Cerebellar nuclear complex (tissue), 1 donor: ENCODE results near the gene RAB4B.
"Not testable (repeated sequence)": the region's sequence is repeated elsewhere in the genome, so short reads cannot be mapped to it uniquely, and the experiment has no call there.

Experiments used
- DNase-seq, 2 experiments: peaks; one replicate each; lab custom pipeline; 2025; lab: John Stamatoyannopoulos, UW

Gene RAB4B

DNA sequence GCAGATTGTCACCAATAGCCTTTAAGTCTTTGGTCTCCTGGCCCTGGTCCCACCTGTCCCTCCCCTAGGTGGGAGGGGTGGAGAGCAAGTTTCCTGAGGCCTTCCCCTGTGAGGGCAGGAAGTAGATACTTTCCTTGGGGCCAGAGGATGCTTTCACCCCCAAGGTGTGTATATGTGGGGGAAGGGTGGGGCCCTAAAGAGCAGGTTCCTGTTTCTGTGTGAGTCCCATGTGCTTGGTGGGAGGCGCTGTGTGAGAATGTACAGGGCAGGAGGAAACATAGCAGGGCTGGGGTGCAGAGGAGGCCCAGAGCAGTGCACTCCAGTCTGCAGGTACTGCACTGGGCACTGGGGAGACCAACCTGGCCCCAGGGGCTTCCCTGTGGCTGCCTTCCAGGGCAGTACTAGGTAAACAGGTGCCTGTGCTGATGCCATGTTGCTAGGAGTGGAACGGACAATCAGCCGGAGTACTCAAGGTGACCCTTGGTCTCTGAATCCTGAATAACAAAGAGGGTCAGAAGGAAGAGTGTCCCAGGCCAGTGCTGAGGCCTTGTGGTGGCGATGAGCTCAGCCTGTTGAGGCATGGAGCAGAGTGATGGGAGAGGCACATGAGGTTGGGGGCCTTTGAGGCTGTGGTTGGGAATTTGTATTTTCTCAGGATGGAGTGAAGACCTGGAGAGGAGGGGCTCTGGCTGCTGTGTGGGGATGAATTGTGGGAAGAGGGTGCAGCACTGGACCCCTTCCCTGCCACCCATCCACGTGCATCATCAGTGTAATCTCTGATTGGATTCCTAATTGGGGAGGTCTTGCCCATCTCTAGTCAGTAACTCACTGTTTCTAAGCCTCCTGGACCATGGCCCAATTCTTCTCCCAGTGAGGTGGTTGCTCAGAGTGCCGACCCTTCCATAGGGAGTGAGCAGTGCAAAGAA lies 26.1 kb downstream of the RAB4B start:
- no peak for DNase-seq

DNA sequence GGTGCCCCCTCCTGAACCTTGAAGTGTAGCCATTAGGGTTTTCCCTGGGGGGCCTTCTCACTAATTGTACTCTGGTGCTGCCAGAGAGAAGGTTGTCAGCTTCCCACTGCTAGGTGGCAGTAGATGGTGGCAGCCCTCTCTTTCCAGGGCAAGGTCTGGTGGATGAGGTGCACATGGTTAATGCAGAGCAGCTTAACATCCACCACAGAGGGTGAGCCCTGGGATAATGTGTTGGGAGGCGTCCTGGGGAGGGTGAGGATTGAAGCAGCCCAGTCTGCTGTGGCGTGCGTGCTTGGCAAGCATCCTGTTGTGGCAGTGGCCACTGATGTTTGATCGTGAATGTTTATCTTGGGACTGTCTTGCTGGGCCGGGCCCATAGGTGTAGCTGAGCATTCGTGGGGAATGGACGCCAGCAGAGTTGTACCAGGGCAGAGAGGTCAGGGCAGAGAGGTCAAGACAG lies 26.8 kb downstream of the RAB4B start:
- no peak for DNase-seq

- DNase-seq: no peak
These were observed 27.3 kb downstream of the RAB4B start for GRCh38 chr19:40805258-40805868.

DNA sequence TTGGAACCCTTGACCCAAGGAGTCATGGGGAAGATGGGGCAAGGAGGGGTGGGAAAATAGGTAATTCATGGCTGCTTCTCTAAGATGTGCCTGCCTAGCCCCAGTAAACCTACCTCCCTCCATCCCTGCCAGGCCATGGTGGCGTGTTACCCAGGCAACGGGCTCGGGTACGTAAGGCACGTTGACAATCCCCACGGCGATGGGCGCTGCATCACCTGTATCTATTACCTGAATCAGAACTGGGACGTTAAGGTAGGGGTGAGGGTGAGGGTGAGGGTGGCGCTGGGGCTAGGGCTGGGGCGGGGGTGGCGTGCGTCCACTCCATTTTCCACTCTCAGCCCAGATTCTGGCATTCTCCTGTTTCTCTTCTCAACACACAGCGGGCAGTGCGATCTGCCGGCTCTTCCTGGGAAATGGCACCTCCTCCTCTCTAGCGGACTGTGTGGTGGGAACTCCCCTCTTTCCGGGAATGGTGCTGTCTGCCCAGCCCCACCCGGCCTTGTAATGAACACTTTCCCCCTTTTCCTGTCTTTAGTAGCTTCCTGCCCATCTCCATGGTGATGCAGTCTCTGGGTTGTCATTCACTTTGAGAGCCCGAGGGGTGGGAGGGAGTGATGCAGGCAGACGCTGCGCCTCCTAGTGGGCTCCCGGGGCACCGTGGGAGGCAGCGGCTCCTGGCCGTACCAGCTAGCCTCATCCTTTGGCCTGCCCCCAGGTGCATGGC lies 28.5 kb downstream of the RAB4B start:
- DNase-seq: peak; percentile 87 to 90

GRCh38 chr19:40807147-40808020 lies 29.3 kb downstream of the RAB4B start:
- DNase-seq: no peak

DNA sequence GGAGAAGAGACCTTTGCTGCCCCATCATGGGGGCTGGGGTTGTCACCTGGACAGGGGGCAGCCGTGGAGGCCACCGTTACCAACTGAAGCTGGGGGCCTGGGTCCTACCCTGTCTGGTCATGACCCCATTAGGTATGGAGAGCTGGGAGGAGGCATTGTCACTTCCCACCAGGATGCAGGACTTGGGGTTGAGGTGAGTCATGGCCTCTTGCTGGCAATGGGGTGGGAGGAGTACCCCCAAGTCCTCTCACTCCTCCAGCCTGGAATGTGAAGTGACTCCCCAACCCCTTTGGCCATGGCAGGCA lies 29.9 kb downstream of the RAB4B start:
- no peak for DNase-seq

DNA sequence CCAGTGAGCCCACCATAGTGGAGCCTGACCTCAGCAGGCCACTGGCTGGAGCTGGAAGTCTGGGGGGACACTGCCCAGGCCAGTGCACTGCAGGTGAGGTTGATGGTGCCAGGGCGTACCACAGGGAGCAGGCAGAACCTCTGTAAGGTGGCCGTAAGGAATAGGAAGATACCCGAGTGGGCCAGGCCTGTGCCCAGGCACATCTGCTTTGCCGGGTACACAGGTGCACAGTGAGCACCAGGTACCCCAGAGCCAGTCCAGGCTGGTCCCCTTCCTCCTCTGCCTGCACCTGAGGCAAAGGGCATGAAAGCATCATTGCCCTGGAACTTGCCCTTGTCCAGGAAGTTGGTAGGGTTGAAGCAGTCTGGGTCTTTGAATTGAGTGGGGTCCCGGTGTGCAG lies 30.4 kb downstream of the RAB4B start:
- DNase-seq: no peak

DNA sequence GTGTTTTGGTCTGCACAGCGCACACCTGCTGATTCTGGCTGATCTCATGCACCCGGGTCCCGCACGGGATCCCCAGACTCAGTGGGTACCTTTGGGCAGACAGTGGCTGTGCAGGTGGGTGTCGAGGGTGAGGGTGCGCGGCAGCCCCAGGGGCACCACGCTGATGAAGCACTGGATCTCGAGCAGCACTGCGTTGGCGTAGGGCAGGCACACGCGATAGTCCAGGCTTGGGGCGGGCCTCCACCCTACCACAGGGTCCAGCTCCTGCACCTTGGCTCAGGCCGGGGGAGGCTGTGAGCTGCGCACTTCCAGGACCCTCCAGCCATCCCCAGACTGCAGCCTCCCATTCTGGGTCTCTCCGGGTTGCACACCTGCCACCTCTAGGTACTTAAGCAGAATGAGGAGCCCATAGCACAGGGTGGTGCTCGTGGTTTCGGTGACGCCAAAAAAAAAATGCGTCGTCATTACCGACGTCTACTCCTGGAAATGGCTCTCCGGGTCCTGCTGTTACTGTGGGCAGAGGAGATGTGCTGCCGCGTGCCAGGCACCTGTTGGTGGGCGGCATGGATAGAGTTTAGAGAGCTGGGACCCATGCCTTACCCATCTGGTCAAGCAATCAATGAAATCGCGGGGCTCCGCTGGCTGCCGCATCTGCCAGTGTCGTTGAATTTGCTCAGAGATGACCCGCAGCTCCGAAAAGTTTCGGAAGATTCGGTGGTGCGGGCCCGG lies 31.5 kb downstream of the RAB4B start:
- no peak for DNase-seq

DNA sequence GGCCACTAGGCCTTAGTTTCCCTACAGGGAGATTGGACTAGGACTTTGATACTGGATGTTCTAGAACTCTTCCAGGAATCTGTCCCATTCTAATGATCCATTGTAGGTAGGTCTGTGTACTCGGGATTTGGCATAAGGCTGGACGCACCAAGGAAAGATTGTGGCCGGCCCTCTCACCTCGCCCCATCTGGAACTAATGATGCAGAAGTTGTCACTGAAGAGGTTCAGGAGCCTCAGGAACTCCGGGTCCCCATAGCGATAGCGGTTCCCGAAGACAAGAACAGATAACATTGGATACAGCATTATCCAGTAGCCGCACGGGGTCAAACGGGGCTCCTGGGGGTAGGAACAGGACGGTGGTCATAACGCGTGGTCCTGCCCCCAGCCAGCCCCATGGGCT lies 32.1 kb downstream of the RAB4B start:
- DNase-seq: no peak

- peak in 1 of 2 experiments; percentile 25 for DNase-seq
These were observed 32.8 kb downstream of the RAB4B start for GRCh38 chr19:40810649-40811408.

GRCh38 chr19:40811478-40812341 lies 33.7 kb downstream of the RAB4B start:
- DNase-seq: no peak

- not testable (repeated sequence) for DNase-seq
These were observed 34.5 kb downstream of the RAB4B start for GRCh38 chr19:40812571-40812970.

DNA sequence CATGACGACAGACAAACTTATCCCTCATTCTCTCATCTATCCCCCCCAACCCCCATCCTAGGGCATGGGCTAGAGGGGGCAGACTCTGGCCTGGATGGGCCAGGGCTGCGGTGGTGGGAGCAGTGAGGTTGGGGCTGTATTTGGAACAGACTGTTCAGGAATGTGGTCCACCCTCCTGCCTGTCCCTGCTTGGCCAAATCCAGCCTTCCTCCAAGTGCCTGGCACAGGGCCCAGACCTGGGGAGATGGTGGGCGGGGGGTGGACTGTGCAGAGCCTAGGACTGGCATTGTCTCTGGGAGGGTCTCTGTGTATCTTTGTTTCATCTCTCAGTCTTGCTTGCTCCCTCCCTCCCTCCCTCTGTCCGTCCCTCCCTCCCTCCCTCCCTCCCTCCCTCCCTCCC lies 35.1 kb downstream of the RAB4B start:
- no peak for DNase-seq

GRCh38 chr19:40815223-40815622 lies 37.2 kb downstream of the RAB4B start:
- DNase-seq: no peak

GRCh38 chr19:40818480-40819399 lies 40.7 kb downstream of the RAB4B start:
- peak in 1 of 2 experiments; percentile 9 for DNase-seq

DNA sequence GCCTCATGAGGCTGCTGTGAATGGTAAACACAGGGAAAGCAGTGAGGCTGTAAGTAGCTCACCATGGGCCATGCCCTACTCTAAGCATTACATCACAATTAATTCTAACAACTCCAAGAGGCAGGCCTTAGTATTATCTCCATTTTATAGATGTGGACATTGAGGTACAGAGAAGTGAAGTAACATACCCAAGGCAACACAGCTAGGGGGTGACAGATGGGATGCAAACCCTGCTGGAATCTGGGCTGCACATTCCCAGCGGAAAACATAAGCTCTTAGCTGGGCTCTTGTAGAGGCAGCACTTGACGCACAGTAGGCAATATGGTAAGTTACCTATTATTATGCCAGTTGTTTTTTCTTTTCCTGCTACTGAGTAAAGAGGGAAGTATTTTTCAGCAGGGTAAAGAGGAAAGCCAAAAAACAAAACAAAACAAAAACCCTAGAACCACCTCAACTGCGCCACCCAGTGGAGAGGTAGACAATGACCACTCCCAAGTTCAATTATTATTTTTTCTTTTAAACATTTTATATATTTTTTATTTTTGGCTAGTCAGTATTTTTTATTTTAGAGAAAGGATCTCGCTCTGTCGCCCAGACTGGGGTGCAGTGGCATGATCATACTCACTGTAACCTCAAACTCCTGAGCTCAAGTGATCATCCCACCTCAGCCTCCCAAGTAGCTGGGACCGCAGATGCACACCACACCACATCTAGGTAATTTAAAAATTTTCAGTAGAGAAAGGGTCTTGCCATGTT lies 41.6 kb downstream of the RAB4B start:
- not testable (repeated sequence) for DNase-seq

GRCh38 chr19:40822161-40822560 lies 44.1 kb downstream of the RAB4B start:
- DNase-seq: no peak
